Neural progenitor cell (in vitro differentiated cells): Measurements from ENCODE around the gene BRWD1. TPM values are rescaled to one million over a fixed set of nuclear protein-coding genes. Genes with fewer than 3 reads are reported as not detected.

Source experiments
- DNase-seq: peaks from one replicate; pipeline ENCODE4 v3.0.0-alpha.2; 2016; ENCODE audit warnings: low spot score
- H2AFZ ChIP-seq: fragments of 200-600 bp; sonication (generic); replicated peaks from 2 replicates; pipeline ENCODE4 v1.6.1; 2016; ENCODE audit warnings: antibody characterized with exemption
- H3F3A ChIP-seq: fragments of 200-600 bp; sonication (generic); 2 replicates; pipeline ENCODE4 v1.6.1; 2016; ENCODE audit warnings: antibody characterized with exemption, low read depth
- H3K27ac ChIP-seq: fragments of 200-600 bp; sonication (generic); 2 replicates; pipeline ENCODE4 v1.5.1; 2016; ENCODE audit warnings: mild to moderate bottlenecking
- H3K27me3 ChIP-seq: fragments of 200-600 bp; sonication (generic); 2 replicates; pipeline ENCODE4 v1.6.1; 2016; ENCODE audit warnings: mild to moderate bottlenecking, moderate library complexity
- H3K36me3 ChIP-seq: fragments of 200-600 bp; sonication (generic); 2 replicates; pipeline ENCODE4 v1.5.1; 2016
- H3K4me1 ChIP-seq: fragments of 200-600 bp; sonication (generic); 2 replicates; pipeline ENCODE4 v1.6.1; 2016; ENCODE audit warnings: mixed run types
- H3K4me2 ChIP-seq: fragments of 200-600 bp; sonication (generic); 2 replicates; pipeline ENCODE4 v1.6.1; 2016
- H3K4me3 ChIP-seq: fragments of 200-600 bp; sonication (generic); 2 replicates; pipeline ENCODE4 v1.5.1; 2016
- H3K79me2 ChIP-seq: fragments of 200-600 bp; sonication (generic); 2 replicates; pipeline ENCODE4 v1.6.1; 2016; ENCODE audit warnings: low read depth
- H3K9ac ChIP-seq: fragments of 200-600 bp; sonication (generic); 2 replicates; pipeline ENCODE4 v1.6.1; 2016
- H3K9me3 ChIP-seq: fragments of 200-600 bp; sonication (generic); 2 replicates; pipeline ENCODE4 v1.5.1; 2016; ENCODE audit warnings: low read depth
- H4K20me1 ChIP-seq: fragments of 200-600 bp; sonication (generic); 2 replicates; pipeline ENCODE4 v1.6.1; 2016; ENCODE audit warnings: low read depth
- H3K27ac Mint-ChIP-seq: 3 replicates; pipeline ENCODE4 v1.8.0; 2021; ENCODE audit warnings: mixed read lengths
- H3K27me3 Mint-ChIP-seq: 2 replicates; pipeline ENCODE4 v1.8.0; 2022; ENCODE audit warnings: low read depth, mild to moderate bottlenecking, inconsistent platforms, moderate library complexity, mixed read lengths; ENCODE audit not compliant: insufficient read depth
- H3K36me3 Mint-ChIP-seq: 3 replicates; pipeline ENCODE4 v1.8.0; 2021; ENCODE audit warnings: mixed read lengths
- H3K4me1 Mint-ChIP-seq: 3 replicates; pipeline ENCODE4 v1.8.0; 2021; ENCODE audit warnings: mixed read lengths
- H3K4me3 Mint-ChIP-seq: 3 replicates; pipeline ENCODE4 v1.8.0; 2021; ENCODE audit warnings: mild to moderate bottlenecking, moderate library complexity, mixed read lengths
- H3K9me3 Mint-ChIP-seq: 3 replicates; pipeline ENCODE4 v1.8.0; 2020; ENCODE audit warnings: mixed read lengths
- EZH2 ChIP-seq: fragments of 200-600 bp; sonication (generic); IDR thresholded peaks from 2 replicates; pipeline ENCODE4 v1.6.1; 2017; ENCODE audit warnings: antibody characterized with exemption, mild to moderate bottlenecking, moderate library complexity
- EZH2phosphoT487 ChIP-seq: fragments of 200-600 bp; sonication (generic); IDR thresholded peaks from 2 replicates; pipeline ENCODE4 v1.6.1; 2017; ENCODE audit warnings: antibody characterized with exemption
- total RNA-seq: library from RNA; depleted of rRNA; stranded (reverse); fragments of >200 nt; gene quantifications from 2 replicates; pipeline ENCODE4 v1.2.3, GENCODE V29; 2015; ENCODE audit warnings: low replicate concordance
- TF ChIP-seq, protein P1 (sequence below): fragments of 200-600 bp; sonication (generic); IDR thresholded peaks from 2 replicates; pipeline ENCODE4 v1.5.1; 2017; ENCODE audit warnings: antibody characterized with exemption, mild to moderate bottlenecking

The BRWD1 gene
- total RNA-seq, 1 donor from 2014 or later, result 130 TPM

DNA sequence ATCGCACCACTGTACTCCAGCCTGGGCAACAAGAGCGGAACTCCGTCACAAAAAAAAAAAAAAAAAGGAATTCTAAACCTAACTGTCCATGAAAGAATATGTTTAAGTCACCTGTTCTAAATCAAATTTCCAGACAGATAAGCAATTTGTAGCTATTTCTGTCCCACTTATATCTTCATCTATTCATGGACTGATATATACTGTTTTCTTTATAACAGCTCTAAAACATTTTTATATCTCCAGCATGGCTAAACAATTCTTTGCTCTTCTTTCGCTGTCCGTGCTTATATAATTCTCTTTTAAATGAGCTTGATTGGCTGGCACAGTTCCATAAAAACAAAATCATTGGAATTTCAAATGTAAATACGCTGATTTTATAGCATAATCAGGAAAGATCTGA lies 30.5 kb downstream of the BRWD1 start:
- Histone ChIP-seq H3K4me1 (no peaks in the 10 kb centered on the region), H2AFZ (no peak overlapping the region), H4K20me1 (peaks cover 15% of the 10 kb centered on the region), H3K36me3 (peaks cover 18% of the 10 kb centered on the region), H3K27me3 (no peaks in the 10 kb centered on the region), H3K9ac (no peak overlapping the region), H3K4me3 (no peak overlapping the region), H3K4me2 (no peak overlapping the region), H3K27ac (no peak overlapping the region), H3K79me2 (peaks cover 10% of the 10 kb centered on the region), H3F3A (peaks cover 15% of the 10 kb centered on the region), H3K9me3 (no peaks in the 10 kb centered on the region)
- Mint-ChIP-seq H3K9me3 (no peaks in the 10 kb centered on the region), H3K4me1 (no peaks in the 10 kb centered on the region), H3K4me3 (no peak overlapping the region), H3K27me3 (no peaks in the 10 kb centered on the region), H3K27ac (no peak overlapping the region), H3K36me3 (peaks cover 31% of the 10 kb centered on the region)
- TF ChIP-seq EZH2phosphoT487 (no peak), EZH2 (no peak)
- TF ChIP-seq, protein P1, sequence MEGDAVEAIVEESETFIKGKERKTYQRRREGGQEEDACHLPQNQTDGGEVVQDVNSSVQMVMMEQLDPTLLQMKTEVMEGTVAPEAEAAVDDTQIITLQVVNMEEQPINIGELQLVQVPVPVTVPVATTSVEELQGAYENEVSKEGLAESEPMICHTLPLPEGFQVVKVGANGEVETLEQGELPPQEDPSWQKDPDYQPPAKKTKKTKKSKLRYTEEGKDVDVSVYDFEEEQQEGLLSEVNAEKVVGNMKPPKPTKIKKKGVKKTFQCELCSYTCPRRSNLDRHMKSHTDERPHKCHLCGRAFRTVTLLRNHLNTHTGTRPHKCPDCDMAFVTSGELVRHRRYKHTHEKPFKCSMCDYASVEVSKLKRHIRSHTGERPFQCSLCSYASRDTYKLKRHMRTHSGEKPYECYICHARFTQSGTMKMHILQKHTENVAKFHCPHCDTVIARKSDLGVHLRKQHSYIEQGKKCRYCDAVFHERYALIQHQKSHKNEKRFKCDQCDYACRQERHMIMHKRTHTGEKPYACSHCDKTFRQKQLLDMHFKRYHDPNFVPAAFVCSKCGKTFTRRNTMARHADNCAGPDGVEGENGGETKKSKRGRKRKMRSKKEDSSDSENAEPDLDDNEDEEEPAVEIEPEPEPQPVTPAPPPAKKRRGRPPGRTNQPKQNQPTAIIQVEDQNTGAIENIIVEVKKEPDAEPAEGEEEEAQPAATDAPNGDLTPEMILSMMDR, result no peak
- no peak for DNase-seq

DNA sequence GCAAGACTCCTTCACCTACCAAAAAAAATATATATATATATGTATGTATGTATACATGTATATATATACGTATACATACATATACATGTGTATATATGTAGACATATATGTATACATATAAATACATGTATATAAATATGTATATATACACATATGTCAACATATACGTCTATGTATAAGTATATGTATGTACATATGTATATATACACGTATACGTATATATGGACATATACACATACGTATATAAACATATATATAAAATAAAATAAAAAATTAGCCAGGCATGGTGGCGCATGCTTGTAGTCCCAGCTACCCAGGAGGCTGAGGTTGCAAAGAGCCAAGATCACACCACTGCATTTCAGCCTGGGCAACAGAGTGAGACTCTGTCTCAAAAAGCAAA lies 31.6 kb downstream of the BRWD1 start:
- no peak overlapping the region for H3K4me3 ChIP-seq
- H2AFZ ChIP-seq, result no peak overlapping the region
- no peak overlapping the region for H3K27ac Mint-ChIP-seq
- H3K4me1 ChIP-seq, result no peaks in the 10 kb centered on the region
- no peak overlapping the region for H3K27ac ChIP-seq
- no peak overlapping the region for H3K4me2 ChIP-seq
- no peaks in the 10 kb centered on the region for H3K9me3 Mint-ChIP-seq
- peaks cover 18% of the 10 kb centered on the region for H3K36me3 ChIP-seq
- H3K9ac ChIP-seq, result no peak overlapping the region
- H3K36me3 Mint-ChIP-seq, result peaks cover 22% of the 10 kb centered on the region
- peaks cover 15% of the 10 kb centered on the region for H4K20me1 ChIP-seq
- H3K9me3 ChIP-seq, result no peaks in the 10 kb centered on the region
- no peaks in the 10 kb centered on the region for H3K4me1 Mint-ChIP-seq
- peaks cover 4% of the 10 kb centered on the region for H3K79me2 ChIP-seq
- H3F3A ChIP-seq, result peaks cover 15% of the 10 kb centered on the region
- H3K4me3 Mint-ChIP-seq, result no peak overlapping the region
- TF ChIP-seq EZH2 (no peak), EZH2phosphoT487 (no peak)
- TF ChIP-seq, protein P1, result no peak
- H3K27me3 ChIP-seq, result no peaks in the 10 kb centered on the region
- no peak for DNase-seq
- H3K27me3 Mint-ChIP-seq, result no peaks in the 10 kb centered on the region

DNA sequence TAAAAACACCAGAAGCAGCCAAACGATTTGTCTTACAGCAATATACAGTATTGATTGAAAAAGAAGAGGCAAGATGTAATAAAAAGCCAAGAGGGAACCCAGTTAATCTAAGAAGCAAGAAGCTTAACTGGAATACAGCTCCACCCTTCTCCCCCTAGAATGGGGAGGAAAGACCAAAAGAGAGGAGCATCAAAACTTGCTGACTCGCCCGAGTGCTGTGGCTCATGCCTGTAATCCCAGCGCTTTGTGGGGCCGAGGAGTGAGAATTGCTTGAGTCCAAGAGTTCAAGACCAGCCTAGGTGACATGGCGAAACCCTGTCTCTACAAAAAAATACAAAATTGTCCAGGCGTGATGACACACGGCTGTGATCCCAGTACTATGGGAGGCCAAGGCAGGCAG lies 32.2 kb downstream of the BRWD1 start:
- H3K36me3 ChIP-seq, result peaks cover 21% of the 10 kb centered on the region

More for the DNA sequence above, 32.2 kb downstream of the BRWD1 start:
- H3K79me2 ChIP-seq, result peaks cover 4% of the 10 kb centered on the region
- no peak overlapping the region for H2AFZ ChIP-seq
- H3K9me3 ChIP-seq, result no peaks in the 10 kb centered on the region
- peaks cover 15% of the 10 kb centered on the region for H4K20me1 ChIP-seq
- peaks cover 15% of the 10 kb centered on the region for H3F3A ChIP-seq
- no peaks in the 10 kb centered on the region for H3K4me1 ChIP-seq
- H3K4me2 ChIP-seq, result no peak overlapping the region
- H3K9ac ChIP-seq, result no peak overlapping the region
- no peak for DNase-seq
- Mint-ChIP-seq H3K9me3 (no peaks in the 10 kb centered on the region), H3K36me3 (peaks cover 19% of the 10 kb centered on the region), H3K27me3 (no peaks in the 10 kb centered on the region), H3K27ac (no peak overlapping the region), H3K4me1 (no peaks in the 10 kb centered on the region), H3K4me3 (no peak overlapping the region)
- TF ChIP-seq EZH2phosphoT487 (no peak), EZH2 (no peak)
- TF ChIP-seq, protein P1, result no peak
- H3K4me3 ChIP-seq, result no peak overlapping the region
- H3K27ac ChIP-seq, result no peak overlapping the region
- H3K27me3 ChIP-seq, result no peaks in the 10 kb centered on the region
